Mesenteric fat pad (tissue), 1 donor: ENCODE measurements around the gene SPATA2. TPM values are rescaled to one million over a fixed set of nuclear protein-coding genes. Genes with fewer than 3 reads are reported as not detected.
A peak's percentile ranks its signal among the peaks of the same experiment; 100 is the strongest.
"Not testable (repeated sequence)": the region's sequence is repeated elsewhere in the genome, so short reads cannot be mapped to it uniquely, and the experiment has no call there.

Source experiments
- DNase-seq: peaks from one replicate; pipeline ENCODE4 v3.0.0-alpha.2; 2020; ENCODE audit warnings: low spot score
- total RNA-seq: library from RNA; stranded (reverse); fragmentation: NEBNext Ultra II Directional; extraction: Animal tissue kit (Norgen Biotek cat#: 25700); gene quantifications from one replicate; pipeline ENCODE4 v1.2.1, GENCODE V29; 2021
- donor health status: DM: yes; HTN: yes; CAD: no.

SPATA2 gene
- total RNA-seq, 1 donor from 2014 or later: 4.9 TPM

- no peak for DNase-seq
Measured at GRCh38 chr20:49885558-49886332, 29.6 kb downstream of the SPATA2 start.

GRCh38 chr20:49883246-49883802 is 32.0 kb downstream of the SPATA2 start:
- no peak for DNase-seq

- peak; percentile 80 for DNase-seq
Measured at GRCh38 chr20:49882171-49882970, 33.0 kb downstream of the SPATA2 start.

- no peak for DNase-seq
Measured at GRCh38 chr20:49880724-49881445, 34.4 kb downstream of the SPATA2 start.

GRCh38 chr20:49880177-49880576 is 35.2 kb downstream of the SPATA2 start:
- no peak for DNase-seq

GRCh38 chr20:49878977-49879376 is 36.4 kb downstream of the SPATA2 start:
- DNase-seq: no peak

- DNase-seq: no peak
Measured at GRCh38 chr20:49877386-49877921, 37.9 kb downstream of the SPATA2 start.

GRCh38 chr20:49874696-49875095 is 40.6 kb downstream of the SPATA2 start:
- DNase-seq: no peak

GRCh38 chr20:49872056-49872455 is 43.3 kb downstream of the SPATA2 start:
- DNase-seq: no peak

- DNase-seq: no peak
Measured at GRCh38 chr20:49871391-49871948, 43.9 kb downstream of the SPATA2 start.

GRCh38 chr20:49870261-49870660 is 45.1 kb downstream of the SPATA2 start:
- no peak for DNase-seq

- DNase-seq: no peak
Measured at GRCh38 chr20:49868964-49869363, 46.4 kb downstream of the SPATA2 start.

- no peak for DNase-seq
Measured at GRCh38 chr20:49868538-49868937, 46.8 kb downstream of the SPATA2 start.

- no peak for DNase-seq
Measured at GRCh38 chr20:49867453-49868215, 47.7 kb downstream of the SPATA2 start.

GRCh38 chr20:49866051-49866450 is 49.3 kb downstream of the SPATA2 start:
- no peak for DNase-seq

- no peak for DNase-seq
Measured at GRCh38 chr20:49865559-49865958, 49.8 kb downstream of the SPATA2 start.

- no peak for DNase-seq
Measured at GRCh38 chr20:49863666-49864065, 51.7 kb downstream of the SPATA2 start.

GRCh38 chr20:49862607-49863200 is 52.6 kb downstream of the SPATA2 start:
- DNase-seq: no peak

GRCh38 chr20:49861232-49861631 is 54.1 kb downstream of the SPATA2 start:
- not testable (repeated sequence) for DNase-seq

- no peak for DNase-seq
Measured at GRCh38 chr20:49859807-49860206, 55.5 kb downstream of the SPATA2 start.
